CD14-positive monocyte (primary cell): ENCODE measurements around the gene GPC6. TPM values are rescaled to one million over a fixed set of nuclear protein-coding genes. Genes with fewer than 3 reads are reported as not detected.

Experiments used
- DNase-seq, 3 donors: peaks; one replicate each; pipeline ENCODE4 v3.0.0-alpha.2; 2011 to 2022
- H2AFZ ChIP-seq: 2 replicates; pipeline ENCODE4 v1.6.0; 2012; ENCODE audit warnings: mild to moderate bottlenecking, low read depth, low read length, inconsistent platforms; ENCODE audit not compliant: insufficient read depth, poor library complexity, severe bottlenecking
- H3K27ac ChIP-seq, 2 donors: 1 replicate in 1 of 2; 2 replicates in 1 of 2; pipeline ENCODE4 v1.5.1; 2012 to 2013; ENCODE audit warnings: low read length in 2 of 2, control low read depth in 1 of 2, inconsistent platforms in 1 of 2, low read depth in 1 of 2, mild to moderate bottlenecking in 1 of 2
- H3K27me3 ChIP-seq, 2 donors: one replicate each; pipeline versions ENCODE4 v1.6.0 to v1.6.1; 2011 to 2013; ENCODE audit warnings: low read length in 2 of 2; ENCODE audit not compliant: control insufficient read depth in 2 of 2, insufficient read depth in 2 of 2
- H3K36me3 ChIP-seq, 2 donors: replicated peaks in 1 of 2; 1 replicate in 1 of 2; 2 replicates in 1 of 2; pipeline versions ENCODE4 v1.5.1 to v1.6.1; 2012 to 2013; ENCODE audit warnings: low read length in 2 of 2, control low read depth in 1 of 2, inconsistent platforms in 1 of 2, mild to moderate bottlenecking in 1 of 2; ENCODE audit not compliant: insufficient read depth in 2 of 2, control insufficient read depth in 1 of 2
- H3K4me1 ChIP-seq, 2 donors: 1 replicate in 1 of 2; 2 replicates in 1 of 2; pipeline versions ENCODE4 v1.5.1 to v1.6.1; 2012 to 2013; ENCODE audit warnings: low read length in 2 of 2, control low read depth in 1 of 2, inconsistent platforms in 1 of 2, mild to moderate bottlenecking in 1 of 2, moderate library complexity in 1 of 2; ENCODE audit not compliant: insufficient read depth in 2 of 2, control insufficient read depth in 1 of 2
- H3K4me2 ChIP-seq: replicated peaks from 2 replicates; pipeline ENCODE3; 2012; ENCODE audit warnings: low read length, moderate library complexity, mild to moderate bottlenecking; ENCODE audit not compliant: poor library complexity, severe bottlenecking; ENCODE audit errors: extremely low read depth
- H3K4me3 ChIP-seq, 3 experiments: fragments of 200-600 bp in 1 of 3; sonication (generic) in 1 of 3; replicated peaks in 1 of 3; 1 replicate in 2 of 3; 2 replicates in 1 of 3; pipeline ENCODE4 v1.5.1; 2011 to 2013; ENCODE audit warnings: low read length in 3 of 3, mild to moderate bottlenecking in 3 of 3, control low read depth in 2 of 3, low read depth in 2 of 3, inconsistent platforms in 1 of 3, moderate library complexity in 1 of 3
- H3K79me2 ChIP-seq: 2 replicates; pipeline ENCODE4 v1.6.0; 2012; ENCODE audit warnings: mild to moderate bottlenecking, control low read depth, inconsistent platforms, low read length, moderate library complexity; ENCODE audit not compliant: insufficient read depth
- H3K9ac ChIP-seq: 2 replicates; pipeline ENCODE4 v1.6.0; 2017; ENCODE audit warnings: low read length, mild to moderate bottlenecking; ENCODE audit not compliant: insufficient read depth, poor library complexity, severe bottlenecking
- H3K9me3 ChIP-seq, 2 donors: replicated peaks in 1 of 2; 1 replicate in 1 of 2; 2 replicates in 1 of 2; pipeline versions ENCODE4 v1.5.1 to v1.6.1; 2012 to 2013; ENCODE audit warnings: low read length in 2 of 2, control low read depth in 1 of 2; ENCODE audit not compliant: control insufficient read depth in 1 of 2, insufficient read depth in 1 of 2
- H4K20me1 ChIP-seq: 2 replicates; pipeline ENCODE4 v1.6.0; 2012; ENCODE audit warnings: mild to moderate bottlenecking, low read length, control low read depth, moderate library complexity; ENCODE audit not compliant: insufficient read depth
- H3K27ac Mint-ChIP-seq, 7 donors: one replicate each; pipeline ENCODE4 v1.8.0; 2020; ENCODE audit warnings: mild to moderate bottlenecking in 7 of 7, mixed read lengths in 7 of 7, moderate library complexity in 6 of 7, inconsistent platforms in 2 of 7
- H3K27me3 Mint-ChIP-seq, 3 donors: one replicate each; pipeline ENCODE4 v1.8.0; 2021 to 2022; ENCODE audit warnings: low read depth in 3 of 3, mild to moderate bottlenecking in 3 of 3, mixed read lengths in 3 of 3, moderate library complexity in 3 of 3, inconsistent platforms in 1 of 3
- H3K36me3 Mint-ChIP-seq, 2 donors: one replicate each; pipeline ENCODE4 v1.8.0; 2020; ENCODE audit warnings: mixed read lengths in 2 of 2, inconsistent platforms in 1 of 2, mild to moderate bottlenecking in 1 of 2
- H3K4me1 Mint-ChIP-seq: one replicate; pipeline ENCODE4 v1.8.0; 2020; ENCODE audit warnings: mild to moderate bottlenecking, mixed read lengths
- H3K4me3 Mint-ChIP-seq, 2 donors: one replicate each; pipeline ENCODE4 v1.8.0; 2020; ENCODE audit warnings: mild to moderate bottlenecking in 2 of 2, mixed read lengths in 2 of 2, moderate library complexity in 1 of 2
- H3K9me3 Mint-ChIP-seq, 7 donors: one replicate each; pipeline ENCODE4 v1.8.0; 2020 to 2022; ENCODE audit warnings: mixed read lengths in 7 of 7, mild to moderate bottlenecking in 6 of 7, moderate library complexity in 6 of 7, inconsistent platforms in 2 of 7
- CTCF ChIP-seq: fragments of 200-600 bp; IDR thresholded peaks from one replicate; pipeline ENCODE4 v1.8.0; 2022; ENCODE audit warnings: antibody characterized with exemption, mild to moderate bottlenecking
- WGBS: methylation state at CpG from one replicate; pipeline ENCODE4 v1.1.5; 2013; ENCODE audit warnings: missing lambda C conversion rate; ENCODE audit not compliant: insufficient coverage; 5-methylcytosine and 5-hydroxymethylcytosine counted together
- intact Hi-C, 2 donors: fragments of 100-400 bp; cut with micrococcal nuclease; formaldehyde crosslinking; loops; one replicate each; pipeline versions ENCODE4 v1.15.0 to v1.15.1; 2023
- polyA plus RNA-seq, 3 donors: library from polyadenylated mRNA; depleted of rRNA in 1 of 3; unstranded in 2 of 3; stranded (reverse) in 1 of 3; fragments of 300-500 nt in 2 of 3; fragments of >200 nt in 1 of 3; fragmentation: Illumina TruSeq in 2 of 3; gene quantifications; 1 replicate in 2 of 3; 2 replicates in 1 of 3; pipeline ENCODE4 v1.2.3, GENCODE V29; 2012 to 2021

GPC6 gene
- polyA plus RNA-seq, 3 donors, result not detected

- no peaks in the 10 kb centered on the region for H3K36me3 ChIP-seq
- TF ChIP-seq CTCF, result no peak
- no peak overlapping the region for H3K27ac ChIP-seq
- Mint-ChIP-seq H3K27me3 (no peaks in the 10 kb centered on the region), H3K36me3 (no peaks in the 10 kb centered on the region), H3K4me1 (no peaks in the 10 kb centered on the region), H3K4me3 (no peak overlapping the region), H3K9me3 (peaks cover 2 to 8% (median 3%) of the 10 kb centered on the region in 7 donors), H3K27ac (no peak overlapping the region)
- no peaks in the 10 kb centered on the region for H3K27me3 ChIP-seq
- no peak for DNase-seq
- no peaks in the 10 kb centered on the region for H3K79me2 ChIP-seq
- no peak overlapping the region for H3K9ac ChIP-seq
- H3K4me1 ChIP-seq, result no peaks in the 10 kb centered on the region
- intact Hi-C loops, result no loop called here
- H4K20me1 ChIP-seq, result no peaks in the 10 kb centered on the region
- H3K4me2 ChIP-seq, result no peak overlapping the region
- WGBS, result no CpG with 5 or more reads among the region's 3 CpGs
- no peak overlapping the region for H2AFZ ChIP-seq
- H3K9me3 ChIP-seq, result no peaks in the 10 kb centered on the region
- H3K4me3 ChIP-seq, result no peak overlapping the region
These were observed 616.5 kb downstream of the GPC6 start for GRCh38 chr13:93843082-93843481.

GRCh38 chr13:93847162-93847561 lies 620.6 kb downstream of the GPC6 start:
- no peak for DNase-seq
- no peaks in the 10 kb centered on the region for H3K36me3 Mint-ChIP-seq
- Histone ChIP-seq H3K4me1 (no peaks in the 10 kb centered on the region), H3K9ac (no peak overlapping the region), H3K4me3 (no peak overlapping the region), H2AFZ (no peak overlapping the region), H3K4me2 (no peak overlapping the region), H4K20me1 (no peaks in the 10 kb centered on the region), H3K27ac (no peak overlapping the region), H3K36me3 (no peaks in the 10 kb centered on the region), H3K9me3 (no peaks in the 10 kb centered on the region), H3K27me3 (no peaks in the 10 kb centered on the region), H3K79me2 (no peaks in the 10 kb centered on the region)
- H3K27ac Mint-ChIP-seq, result no peak overlapping the region
- H3K9me3 Mint-ChIP-seq, result peaks cover 0 to 10% (median 3%) of the 10 kb centered on the region in 7 donors
- no peaks in the 10 kb centered on the region for H3K27me3 Mint-ChIP-seq
- H3K4me3 Mint-ChIP-seq, result no peak overlapping the region
- H3K4me1 Mint-ChIP-seq, result no peaks in the 10 kb centered on the region
- TF ChIP-seq CTCF, result no peak
- intact Hi-C loops, result no loop called here
- WGBS, result 100% methylated on average over 2 of the region's 7 CpGs
